GM18505 (cell line): ENCODE measurements around the gene CADM2.
A peak's percentile ranks its signal among the peaks of the same experiment; 100 is the strongest.

Experiments used
- ATAC-seq: cut with Tn5 transposase; IDR thresholded peaks from one replicate; pipeline ENCODE4 v1.9.1; 2021; ENCODE audit not compliant: unreplicated experiment
- POLR2A ChIP-seq: IDR thresholded peaks from 4 replicates; pipeline ENCODE4 v1.6.1; 2011; ENCODE audit warnings: borderline replicate concordance; ENCODE audit not compliant: insufficient read depth, insufficient read length; ENCODE audit errors: extremely low read depth

CADM2 gene

GRCh38 chr3:85508659-85509058 is 549.9 kb downstream of the CADM2 start:
- ATAC-seq, result no peak
- TF ChIP-seq POLR2A, result no peak

DNA sequence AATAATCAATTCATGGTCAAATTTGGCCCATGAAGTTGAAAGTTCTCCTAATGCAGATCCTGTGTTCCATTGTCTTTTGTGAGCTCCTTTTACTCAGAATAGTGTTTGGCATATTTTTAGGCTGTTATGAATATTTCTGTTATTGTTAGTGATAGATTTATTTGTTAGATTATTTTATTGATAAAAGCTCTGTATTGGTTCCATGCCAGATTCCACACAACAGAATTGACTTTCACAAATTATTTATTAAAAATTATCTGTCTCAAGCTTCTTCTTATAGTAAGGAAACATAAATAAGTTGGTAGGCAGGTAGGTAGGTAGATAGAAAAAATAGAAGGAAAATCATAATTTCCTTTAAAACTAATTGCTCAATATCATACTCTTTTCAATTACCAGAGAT is 557.4 kb downstream of the CADM2 start:
- TF ChIP-seq POLR2A, result no peak
- no peak for ATAC-seq

DNA sequence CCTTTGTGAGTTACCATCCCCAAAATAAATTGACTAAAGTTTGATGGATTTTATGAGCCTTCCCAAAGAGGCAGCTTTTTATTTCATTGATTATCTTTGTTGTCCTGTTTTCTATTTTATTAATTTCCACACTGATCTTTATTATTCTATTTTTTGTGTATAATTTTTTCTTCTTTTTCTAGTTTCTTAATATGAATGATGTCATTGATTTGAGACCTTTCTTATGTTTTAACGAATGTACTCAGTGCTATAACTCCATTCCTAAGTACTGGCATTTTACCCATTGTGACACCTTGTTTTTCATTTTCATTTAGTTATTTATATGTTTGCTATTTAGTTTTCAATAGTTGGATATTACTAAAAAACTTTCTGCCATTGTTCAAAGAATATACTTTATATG is 565.3 kb downstream of the CADM2 start:
- TF ChIP-seq POLR2A, result no peak
- no peak for ATAC-seq

GRCh38 chr3:85525264-85525663 is 566.5 kb downstream of the CADM2 start:
- no peak for ATAC-seq
- TF ChIP-seq POLR2A, result no peak

GRCh38 chr3:85533586-85533985 is 574.8 kb downstream of the CADM2 start:
- no peak for ATAC-seq
- no peak for TF ChIP-seq POLR2A

DNA sequence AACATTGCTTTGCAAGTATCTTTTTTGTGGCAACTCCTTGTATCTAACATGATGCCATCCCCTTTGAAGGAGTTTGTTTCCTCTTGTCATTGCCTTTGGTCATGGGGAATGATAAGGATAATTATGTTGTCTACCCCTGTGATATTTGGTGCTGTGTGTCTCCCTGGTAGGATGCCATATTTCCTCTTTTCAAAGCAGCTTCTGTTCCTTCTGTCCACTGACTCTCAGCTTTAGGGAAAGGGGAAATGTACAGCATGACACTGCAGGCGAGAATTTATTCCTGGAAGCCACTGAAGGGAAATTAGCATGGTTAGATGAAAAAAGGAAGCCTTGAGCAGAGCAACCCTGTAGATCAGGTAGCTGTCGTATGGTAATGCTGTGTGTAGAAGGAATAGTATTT is 576.7 kb downstream of the CADM2 start:
- TF ChIP-seq POLR2A, result no peak
- no peak for ATAC-seq

DNA sequence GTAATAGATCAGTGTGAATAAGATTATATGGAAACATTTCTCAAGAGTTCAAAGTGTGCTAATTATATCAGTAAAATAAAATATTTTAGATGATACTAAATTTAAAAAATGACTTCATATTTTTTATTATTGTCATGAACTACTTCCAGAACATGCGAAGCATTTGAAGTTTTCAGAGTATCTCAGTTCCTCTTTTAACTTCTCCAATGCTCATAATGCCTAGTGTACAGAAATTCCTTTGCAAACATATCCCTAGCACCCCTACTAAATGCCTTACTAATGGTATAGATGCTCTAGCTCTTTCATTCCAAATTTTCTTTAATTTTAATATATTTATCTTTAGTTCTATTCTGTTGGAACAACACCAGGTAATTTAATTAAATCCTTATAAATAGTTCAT is 580.4 kb downstream of the CADM2 start:
- TF ChIP-seq POLR2A, result no peak
- ATAC-seq, result no peak

- no peak for ATAC-seq
- TF ChIP-seq POLR2A, result no peak
These were observed 595.4 kb downstream of the CADM2 start for GRCh38 chr3:85554153-85554552.

GRCh38 chr3:85560088-85560785 is 601.4 kb downstream of the CADM2 start:
- ATAC-seq, result no peak
- no peak for TF ChIP-seq POLR2A

DNA sequence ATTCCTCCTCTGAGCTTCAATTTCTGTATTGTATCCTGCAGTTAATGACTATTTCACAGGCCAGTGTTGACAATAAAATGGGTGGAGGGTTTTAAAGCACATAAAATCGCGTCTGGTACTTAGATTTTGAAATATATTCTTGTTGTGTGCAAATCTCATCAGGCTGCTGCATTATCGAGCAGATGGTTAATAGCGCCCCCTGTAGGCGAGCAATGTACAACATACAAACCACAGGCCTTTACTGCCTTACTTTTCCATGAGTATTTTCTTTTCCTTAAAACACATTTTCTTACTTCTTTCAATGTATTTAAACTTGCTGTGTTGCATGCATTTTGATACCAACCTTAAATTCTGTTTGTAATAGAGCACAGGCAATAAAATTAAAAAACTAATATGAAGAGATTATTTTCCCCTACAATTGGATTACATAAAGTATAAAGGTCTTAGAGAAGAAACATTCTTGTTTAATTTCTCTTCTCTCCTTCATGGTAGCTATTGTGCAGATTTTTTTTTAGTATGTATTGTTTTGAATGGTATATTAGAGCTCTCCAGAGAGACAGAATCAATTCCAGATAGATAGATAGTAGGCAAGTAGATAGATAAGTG is 608.4 kb downstream of the CADM2 start:
- peak; percentile 74 for ATAC-seq
- no peak for TF ChIP-seq POLR2A

GRCh38 chr3:85570819-85571218 is 612.0 kb downstream of the CADM2 start:
- ATAC-seq, result no peak
- no peak for TF ChIP-seq POLR2A

GRCh38 chr3:85571835-85572234 is 613.0 kb downstream of the CADM2 start:
- ATAC-seq, result no peak
- no peak for TF ChIP-seq POLR2A

DNA sequence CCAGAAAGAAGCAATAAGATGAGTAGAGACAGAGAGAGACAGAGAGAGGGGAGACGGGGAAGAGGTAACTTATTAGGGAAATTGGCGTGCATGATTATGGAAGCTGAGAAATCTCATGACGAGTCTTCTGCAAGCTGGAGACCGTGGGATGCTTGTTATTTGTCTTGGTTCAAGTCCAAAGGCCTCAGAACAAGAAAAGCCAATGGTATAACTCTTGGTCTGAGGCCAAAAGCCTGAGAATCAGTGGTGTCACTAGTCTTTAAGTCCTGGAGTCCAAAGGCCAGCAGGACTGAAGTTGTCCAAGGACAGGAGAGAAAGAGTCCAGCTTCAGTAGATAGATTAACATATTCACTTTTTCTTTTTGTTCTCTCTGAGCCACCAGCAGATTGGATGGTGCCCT is 613.6 kb downstream of the CADM2 start:
- no peak for TF ChIP-seq POLR2A
- ATAC-seq, result no peak

- TF ChIP-seq POLR2A, result no peak
- no peak for ATAC-seq
These were observed 614.2 kb downstream of the CADM2 start for GRCh38 chr3:85572978-85573377.
